Measurements from ENCODE around the gene KIF6. TPM values are rescaled to one million over a fixed set of nuclear protein-coding genes. Genes with fewer than 3 reads are reported as not detected.

The KIF6 gene
- total RNA-seq, 1 donor from 2014 or later, result 0.24 TPM

DNA sequence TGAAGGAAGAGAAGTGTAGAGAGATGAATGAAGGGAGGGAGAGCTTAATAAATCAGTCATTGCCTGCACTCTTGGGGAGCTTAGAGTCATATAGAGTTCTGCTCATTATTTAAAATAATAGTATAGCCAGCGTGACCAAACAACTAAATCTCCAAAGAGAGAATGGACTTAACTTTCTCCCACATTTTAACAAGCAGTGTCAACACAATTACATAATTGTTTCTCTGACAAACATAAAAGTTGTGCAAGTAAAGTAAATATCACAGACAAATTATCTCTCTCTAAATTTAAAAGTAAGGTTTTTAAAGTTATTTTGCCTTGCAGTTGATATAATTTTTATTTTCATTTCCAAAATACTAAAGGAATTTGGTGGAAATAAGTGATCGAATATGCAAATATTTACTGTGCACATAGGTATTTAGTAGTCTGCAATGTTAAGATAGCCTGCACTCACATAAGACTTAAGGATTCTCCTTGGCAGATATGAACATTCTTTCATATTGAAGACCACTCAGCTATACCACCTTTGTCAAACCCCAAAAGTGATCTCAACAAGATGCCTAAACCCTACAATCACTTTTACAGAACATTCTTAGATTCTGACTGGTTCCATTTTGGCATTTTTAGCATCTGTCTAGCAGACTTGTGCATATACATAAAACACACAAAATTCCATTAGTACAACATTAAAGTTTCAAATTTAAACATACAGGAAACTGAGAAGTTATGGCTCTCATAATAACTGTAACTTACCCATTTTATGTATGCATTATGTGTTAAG, 67.7 kb downstream of the KIF6 start:
- ATAC-seq, result no peak

DNA sequence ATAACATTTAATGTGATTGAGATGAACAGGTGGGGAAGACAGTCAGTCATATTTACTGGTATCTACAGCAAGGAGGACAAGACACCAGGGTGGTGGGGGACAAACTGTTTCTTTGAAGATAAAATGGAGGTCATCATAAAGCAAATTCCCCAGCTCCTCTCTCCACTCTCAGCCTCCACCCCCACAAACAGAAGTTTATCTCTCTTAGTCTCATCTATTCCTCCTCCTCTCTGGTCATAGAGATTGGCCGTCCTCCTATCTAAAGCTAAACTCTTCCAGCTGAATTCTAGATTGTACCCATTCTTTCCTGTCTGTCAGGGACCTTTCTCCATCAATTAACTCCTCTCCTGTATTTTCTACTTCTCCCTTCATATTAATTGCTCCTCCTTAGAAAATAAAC, 71.1 kb downstream of the KIF6 start:
- ATAC-seq, result no peak

DNA sequence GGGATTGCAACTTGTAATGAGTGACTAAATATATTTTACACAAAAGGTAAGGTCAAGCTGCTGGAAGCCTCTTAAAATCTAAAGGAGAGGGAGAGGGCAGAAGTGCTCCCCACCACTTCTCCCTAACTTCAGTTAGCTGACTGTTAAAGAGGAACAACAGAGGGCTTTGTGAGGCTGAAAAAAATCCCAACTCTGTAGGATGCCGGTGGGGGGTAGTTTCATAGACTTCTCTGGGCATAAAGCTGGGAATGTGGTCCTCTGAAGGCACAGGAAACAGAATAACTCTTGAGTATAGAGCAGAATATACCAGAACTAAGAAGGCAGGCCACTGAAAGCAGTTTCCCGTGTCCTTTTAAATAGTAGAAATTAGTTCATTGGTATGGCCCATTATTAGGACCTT, 71.6 kb downstream of the KIF6 start:
- no peak for ATAC-seq

DNA sequence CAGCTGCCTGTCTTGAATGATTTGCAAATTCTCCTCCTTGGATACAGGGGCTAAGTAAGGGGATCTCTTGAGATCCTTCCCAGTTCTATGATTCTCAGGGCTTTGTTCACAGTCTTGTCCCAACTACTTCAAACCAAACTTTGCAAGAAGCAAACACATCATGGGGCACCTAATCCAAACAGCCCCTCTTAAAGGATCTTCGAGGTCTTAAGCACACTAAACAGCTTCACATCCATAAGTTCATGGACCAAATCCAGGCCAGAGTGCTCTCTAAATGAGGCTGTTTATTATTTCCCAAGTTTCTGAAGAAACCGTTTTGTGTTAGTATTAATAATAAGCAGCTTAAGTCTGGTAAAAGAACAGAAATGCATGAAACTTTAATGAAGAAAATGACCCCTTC, 75.2 kb downstream of the KIF6 start:
- ATAC-seq, result no peak

DNA sequence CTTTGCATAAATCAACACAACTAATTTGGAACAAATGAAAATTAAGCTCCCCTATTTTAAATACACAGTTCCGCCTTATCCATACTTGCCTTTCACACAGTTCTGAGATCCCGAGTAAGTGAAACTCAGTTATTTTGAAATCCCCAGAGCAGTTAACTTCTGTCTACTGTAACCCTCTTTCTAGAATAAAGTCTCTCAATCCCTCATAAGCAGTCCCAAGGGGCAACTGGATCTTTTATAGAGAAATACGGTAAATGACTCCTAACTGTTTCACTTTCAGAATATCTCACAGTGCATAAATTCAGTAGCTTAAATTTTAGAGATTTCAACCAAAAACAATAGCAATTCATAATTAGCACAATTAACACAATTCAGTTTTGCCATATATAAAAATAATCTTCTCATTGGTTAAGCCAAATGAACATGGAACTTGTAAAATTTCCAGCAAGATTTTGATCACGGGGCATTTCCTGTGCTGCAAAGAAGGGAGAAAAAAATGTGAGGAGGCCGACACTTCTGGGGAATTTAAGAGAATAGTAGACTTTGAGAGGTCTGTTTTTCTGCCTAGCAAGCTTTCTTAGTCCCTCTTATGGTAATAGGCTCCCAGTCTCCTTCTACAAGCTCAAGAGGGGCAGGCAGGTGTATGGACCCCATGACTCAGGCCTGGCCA, 78.3 kb downstream of the KIF6 start:
- no peak for ATAC-seq

DNA sequence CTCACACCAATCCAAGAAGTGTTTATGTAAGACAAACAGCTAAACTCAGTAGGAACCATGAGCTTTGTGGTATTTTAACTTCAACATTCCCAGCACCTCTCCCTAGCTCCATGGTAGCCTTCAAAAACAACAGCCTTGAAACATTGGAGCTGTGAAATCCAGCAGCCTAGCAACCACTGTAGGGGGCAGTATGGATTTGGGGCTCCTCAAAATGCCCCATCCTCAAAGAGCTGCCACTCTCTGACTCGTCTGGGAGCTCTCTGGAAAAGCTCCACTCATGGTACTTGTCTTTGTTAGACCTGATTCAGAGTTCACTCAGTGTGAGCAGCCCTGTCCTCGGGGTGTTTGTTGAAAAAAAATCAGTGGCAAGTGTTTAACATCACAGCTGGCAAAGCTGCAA, 82.9 kb downstream of the KIF6 start:
- ATAC-seq, result no peak

DNA sequence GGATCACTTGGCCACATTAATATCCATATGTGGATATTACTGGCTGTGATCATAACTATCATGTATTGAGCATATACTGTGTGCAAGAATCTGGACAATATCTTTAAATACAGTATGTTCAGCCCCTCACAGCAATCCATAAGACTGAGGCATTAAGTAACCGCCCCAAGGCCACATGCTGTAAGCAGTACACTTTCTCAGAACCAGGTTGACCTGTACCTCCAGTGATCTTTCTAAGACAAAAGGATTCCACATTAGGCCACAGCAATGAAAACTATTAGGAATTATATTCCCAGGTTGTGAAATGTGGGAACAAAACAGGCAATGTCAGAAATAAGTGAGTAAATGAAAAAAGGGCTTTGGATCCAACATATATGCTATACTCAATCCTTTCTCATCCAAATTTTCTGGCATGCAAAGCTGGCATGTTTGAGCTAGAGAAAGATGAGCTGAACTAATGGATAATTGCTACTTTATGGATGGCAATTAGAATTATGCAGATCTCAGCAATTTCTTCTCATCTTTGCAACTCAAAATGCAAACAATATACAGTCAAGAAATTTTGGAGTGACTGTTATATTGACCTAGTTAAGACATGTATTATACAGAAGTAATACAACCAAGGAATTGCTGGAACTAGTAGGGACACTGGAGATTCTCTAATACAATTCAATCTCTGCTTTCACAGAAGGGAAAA, 86.9 kb downstream of the KIF6 start:
- no peak for ATAC-seq

DNA sequence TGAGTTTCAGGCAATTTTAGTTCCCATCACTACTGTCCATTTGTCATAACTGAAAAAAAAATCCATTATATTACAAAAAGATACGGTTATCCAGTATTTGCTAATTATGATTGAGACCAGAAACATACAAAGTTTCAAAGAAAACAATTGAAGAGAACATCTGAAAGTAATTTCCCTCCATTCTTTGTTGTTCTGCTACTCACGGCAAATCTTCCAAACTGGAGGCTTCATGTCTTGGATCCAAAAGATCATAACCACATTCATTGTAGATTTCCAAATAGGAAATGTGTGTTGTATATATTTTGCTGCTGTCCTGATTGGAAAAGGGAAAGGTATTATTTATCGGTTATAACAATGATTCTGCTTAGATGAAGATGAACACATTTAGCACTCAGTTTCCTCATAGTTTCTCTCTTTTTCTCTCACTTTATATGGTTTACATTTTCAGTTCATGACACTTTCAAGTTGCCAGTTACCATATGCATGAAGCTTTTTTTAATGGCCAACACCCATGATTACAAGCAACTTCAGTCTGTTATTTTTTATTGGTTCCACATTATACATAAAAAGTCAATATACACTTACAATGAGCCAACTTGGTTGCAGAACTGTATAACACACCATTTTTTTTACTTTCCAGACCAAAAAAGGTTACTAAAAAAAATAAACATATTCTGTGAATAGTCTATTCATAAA, 90.4 kb downstream of the KIF6 start:
- ATAC-seq, result no peak

DNA sequence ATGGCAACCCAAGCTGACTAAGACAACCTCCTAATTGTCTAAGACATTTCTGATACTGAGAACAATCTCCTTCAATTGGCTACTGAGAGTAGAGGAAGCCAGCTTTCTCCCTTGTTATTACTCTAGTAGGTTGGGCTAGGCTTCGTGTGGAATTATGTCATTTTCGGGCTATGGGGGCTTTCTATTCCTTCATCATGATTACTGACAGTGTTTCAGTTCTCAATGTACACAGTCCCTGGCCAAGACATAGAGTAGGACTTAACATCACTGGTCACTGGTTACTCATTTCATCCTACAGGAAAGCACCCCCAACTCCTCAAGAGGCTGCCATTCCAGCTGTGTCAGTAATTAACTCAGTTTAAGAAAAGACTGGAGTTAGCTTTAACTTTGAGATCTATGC, 100.0 kb downstream of the KIF6 start:
- no peak for ATAC-seq

DNA sequence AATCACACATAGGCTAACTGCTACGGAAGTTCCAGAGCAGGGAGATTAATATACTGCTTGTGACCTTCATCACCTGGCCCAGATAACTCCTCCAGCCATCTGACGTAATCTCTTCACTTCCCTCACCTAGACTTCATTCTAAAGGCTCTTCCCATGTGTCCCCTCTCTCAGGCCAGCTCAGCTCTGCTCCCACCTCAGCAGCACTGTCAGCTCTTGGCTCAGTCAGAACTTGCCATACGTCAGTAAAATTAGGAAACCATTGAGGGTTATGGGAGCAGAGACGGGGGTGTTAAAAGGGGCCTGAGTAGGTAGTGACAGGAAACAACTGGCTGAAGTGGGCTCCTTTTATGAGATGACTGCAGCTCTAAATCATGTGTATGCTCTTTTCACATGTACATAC, 101.5 kb downstream of the KIF6 start:
- no peak for ATAC-seq

DNA sequence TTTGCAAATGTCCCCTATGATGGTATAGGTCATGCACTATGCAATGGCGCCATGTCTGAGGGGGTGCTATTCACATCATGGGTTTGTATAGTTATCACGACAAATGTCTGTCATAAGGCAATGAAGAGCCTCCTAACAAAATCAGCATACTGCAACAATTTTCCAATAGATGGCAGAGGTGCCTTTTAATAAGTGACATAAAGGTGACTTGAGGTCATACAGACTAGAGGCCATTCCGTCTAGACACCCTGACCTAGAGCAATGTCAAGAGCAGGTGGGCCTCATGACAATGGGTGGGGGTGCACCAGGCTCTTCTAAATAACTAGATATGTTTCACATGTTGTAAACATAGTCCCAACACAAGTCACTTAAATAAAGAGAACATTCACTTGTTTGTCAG, 107.7 kb downstream of the KIF6 start:
- no peak for ATAC-seq

DNA sequence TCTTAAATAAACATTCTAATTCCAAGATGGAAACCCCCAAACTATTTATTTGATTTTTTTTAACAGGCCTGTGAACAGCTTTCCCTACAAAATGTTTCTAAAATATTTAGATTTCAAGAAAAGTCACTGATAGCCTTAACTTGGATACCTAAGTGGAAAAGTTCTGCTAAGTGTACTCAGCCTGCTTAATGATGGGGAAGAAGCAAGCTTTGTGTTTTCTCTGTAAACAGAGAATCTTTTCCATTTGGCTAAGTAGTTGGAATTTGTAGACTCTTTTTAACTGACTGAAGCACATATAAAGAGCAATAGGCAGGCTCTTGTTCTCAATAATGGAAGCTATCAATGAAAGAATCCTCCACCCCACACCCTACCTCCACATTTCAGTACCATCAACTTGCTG, 108.2 kb downstream of the KIF6 start:
- ATAC-seq, result no peak

DNA sequence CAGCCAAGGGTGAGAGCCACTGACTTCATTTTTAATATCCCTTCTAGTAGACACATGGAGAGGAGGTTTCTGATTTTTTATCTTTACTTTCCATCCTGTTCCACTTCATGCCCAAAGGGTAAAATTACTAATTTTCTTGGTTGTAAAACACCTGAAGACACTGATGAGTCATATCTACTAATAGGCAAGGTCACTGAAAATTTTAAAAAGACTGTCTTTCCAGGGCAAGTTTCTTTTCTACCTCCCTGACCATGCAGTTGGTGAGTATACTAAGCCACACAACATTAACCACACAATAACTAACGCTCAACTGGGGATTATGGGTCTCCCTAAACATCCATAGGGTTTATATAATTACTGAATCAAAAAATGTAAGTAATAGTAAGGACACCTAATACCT, 109.6 kb downstream of the KIF6 start:
- no peak for ATAC-seq

DNA sequence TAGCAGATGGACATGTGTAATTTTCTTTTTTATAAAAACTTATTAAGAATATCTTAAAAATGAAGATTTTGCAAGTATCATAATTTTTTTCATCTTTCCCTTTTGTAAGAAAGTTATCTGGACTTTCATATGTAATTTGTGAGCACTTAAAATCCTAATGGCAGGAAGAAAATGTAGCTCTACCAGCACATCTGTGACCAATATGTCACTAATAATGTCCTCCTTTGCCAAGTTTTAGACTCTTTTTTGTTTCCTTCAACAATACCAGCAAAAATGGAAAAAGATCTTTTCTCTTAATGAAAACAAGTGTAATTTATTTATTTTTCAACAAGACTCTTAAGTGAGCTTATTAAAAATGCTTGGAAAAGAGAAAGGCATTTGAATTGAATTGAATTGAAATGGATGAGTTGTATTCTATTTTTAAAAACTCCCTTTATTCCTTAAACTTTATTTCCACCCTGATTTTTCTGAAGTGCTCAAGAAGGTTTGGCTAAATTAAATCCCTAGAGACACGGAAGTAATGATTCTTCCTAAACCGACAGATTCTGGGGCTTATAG, 110.7 kb downstream of the KIF6 start:
- ATAC-seq, result no peak

DNA sequence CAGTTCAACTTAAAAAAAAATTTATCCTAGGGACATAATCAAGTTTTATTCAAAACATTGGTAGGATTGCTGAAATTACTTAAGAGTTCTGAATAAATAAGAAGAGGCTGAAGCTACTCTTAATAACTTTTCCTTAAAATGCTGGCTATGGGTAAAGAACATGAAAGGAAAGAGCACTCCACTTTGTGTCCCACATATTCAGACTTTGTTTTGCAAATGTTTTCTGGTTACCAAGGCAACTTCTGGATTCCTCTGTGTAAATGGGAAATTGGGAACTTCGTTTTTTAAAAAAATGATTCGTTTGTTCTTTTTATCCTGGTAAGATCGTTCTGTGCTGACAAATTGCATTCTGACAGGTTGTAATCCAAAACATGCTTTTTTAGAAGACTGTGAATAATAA, 115.0 kb downstream of the KIF6 start:
- ATAC-seq, result no peak

DNA sequence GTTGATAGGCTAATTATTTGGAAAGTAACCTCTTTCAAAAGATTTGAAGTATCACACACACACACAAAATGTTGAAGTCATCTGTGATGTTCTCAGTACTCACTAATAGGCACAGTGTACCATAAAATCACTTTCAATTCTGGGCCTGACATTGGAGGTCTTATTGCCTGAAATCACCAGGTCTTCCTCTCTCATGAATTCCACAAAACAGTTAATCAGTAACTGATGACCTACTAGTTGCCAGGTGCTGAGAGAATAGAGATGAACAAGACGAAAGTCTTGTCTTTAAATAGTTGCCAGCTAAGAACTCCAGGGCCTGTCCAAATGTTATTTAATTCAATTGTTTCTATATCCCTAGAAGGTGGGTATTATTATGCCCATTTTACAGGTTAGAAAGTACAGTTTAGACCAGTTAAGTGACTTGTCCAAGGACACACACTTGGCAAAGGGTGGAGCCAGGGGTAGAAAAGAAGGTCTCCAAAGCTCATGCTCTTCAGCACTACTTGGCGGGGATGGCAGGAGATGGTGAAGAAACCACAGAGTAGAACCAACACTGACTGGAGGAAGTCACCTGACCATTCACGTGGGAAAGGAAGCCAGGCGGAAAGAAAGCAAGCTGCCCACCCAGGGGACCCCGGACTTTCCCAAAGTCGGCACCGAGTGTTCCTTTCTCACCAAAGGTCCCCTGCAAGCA, 116.4 kb downstream of the KIF6 start:
- no peak for ATAC-seq

DNA sequence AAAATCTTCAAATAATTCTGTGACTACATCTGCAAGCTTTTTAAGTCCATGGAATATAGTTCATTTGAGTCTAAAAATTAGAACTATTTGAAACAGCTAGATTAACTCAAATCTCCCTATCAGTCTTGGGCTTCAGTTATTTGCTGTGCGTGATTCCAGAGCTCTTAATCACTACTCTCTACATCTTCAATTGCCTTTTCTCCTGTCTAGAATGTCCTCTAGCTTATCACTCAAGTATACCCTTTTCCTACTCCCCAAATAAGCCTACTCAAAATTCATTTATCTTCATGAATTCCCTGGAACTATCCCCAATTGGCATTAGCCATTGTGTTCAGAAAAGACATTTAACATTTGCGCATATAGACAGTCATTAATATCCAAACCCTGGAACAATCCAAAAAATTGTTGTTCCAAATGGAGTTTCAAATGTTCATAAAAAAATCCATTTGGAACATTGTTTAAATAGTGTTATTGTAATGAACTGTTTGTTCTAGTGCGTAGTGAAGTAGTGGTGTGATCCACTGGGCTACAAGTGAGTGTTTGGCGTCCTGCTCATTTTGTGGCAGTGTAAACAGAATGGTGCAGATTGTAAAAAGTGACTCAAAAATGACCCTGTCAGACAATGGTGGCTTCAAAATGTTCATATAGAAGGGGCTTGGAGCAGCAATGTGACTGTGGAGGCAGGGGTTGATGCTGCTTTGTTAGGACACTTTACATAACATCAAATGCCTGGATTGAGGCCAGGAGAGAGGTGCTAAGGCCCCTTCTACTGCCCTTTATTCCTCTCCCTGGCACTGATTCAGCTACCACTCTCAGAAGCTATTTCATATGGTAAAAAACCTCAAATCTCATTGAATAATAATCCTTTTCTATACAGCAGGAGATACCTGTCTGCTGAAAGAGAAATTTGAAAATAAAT, 122.3 kb downstream of the KIF6 start:
- no peak for ATAC-seq

DNA sequence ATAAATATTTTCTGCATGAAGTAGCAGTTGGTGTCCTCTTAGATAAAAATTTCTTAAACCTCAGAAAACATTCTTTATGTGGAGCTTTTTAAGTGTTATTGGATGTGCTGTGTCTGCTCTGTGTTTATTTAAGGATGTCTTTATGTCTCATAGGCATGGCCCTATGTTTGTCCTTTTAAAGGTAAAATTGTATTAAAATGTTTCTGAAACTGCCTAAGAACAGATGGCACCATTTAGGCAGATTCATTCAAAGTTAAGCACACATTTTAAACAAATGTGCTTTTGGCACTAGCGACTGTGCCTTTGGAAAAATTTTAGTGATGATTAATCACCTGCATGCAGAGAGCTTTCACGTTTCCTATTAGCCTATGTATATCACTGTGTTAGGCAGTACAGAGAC, 125.2 kb downstream of the KIF6 start:
- ATAC-seq, result no peak

DNA sequence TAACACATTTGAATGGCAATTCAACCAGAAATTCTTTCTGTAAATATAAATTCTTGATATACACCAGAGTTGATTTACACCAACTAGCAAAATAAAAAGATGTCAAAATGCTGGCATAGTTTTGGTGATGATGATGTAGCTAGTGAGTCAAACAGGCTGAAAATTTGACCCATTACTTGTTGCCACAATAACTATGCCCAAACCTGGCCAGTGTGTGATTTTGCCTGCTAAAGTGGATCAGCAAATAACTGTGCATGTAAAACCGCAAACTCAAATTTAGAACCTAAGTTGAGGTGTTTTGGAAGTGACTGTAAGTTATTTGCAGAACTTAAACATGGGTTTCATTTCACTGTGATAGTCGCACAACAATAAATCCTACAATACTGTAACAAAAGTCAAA, 125.9 kb downstream of the KIF6 start:
- ATAC-seq, result no peak

DNA sequence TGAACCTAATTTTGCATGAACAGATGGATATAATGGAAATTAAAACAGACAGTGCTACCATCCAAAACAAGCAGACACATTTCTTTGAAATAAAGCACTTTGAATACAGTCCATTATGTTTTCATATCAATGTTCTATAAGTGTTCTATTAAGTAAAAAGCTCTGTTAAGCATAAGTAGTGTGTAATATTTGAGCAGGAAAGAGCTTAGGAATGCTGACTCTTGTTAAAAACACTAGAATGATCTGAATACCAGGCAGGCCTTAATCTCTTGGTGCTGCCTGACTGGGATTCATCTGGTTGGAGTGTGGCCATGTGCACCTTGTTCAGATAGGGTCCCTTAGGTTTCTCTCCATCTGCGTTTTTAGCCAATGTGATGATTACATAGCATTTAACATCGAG, 130.9 kb downstream of the KIF6 start:
- no peak for ATAC-seq

DNA sequence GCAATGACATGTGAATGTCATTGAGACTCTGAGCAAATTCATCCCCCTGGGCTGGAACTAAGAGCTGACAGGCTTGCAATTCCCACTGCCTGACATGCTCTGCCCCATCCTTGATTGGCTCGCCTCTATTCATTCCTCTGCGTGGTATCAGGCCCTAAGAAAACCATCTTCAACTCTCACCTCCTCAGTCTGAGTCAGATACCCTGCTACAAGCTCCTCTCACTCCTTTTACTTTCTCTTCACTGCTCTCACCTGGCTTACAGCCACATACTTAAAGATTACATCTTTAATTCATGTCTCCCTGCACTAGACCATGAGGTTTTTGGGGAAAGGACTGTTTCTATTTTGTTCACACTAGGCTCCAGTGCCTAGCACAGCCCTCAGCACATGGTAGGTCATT, 131.6 kb downstream of the KIF6 start:
- ATAC-seq, result no peak
